ENCODE data around the gene PSMC5.

DNA sequence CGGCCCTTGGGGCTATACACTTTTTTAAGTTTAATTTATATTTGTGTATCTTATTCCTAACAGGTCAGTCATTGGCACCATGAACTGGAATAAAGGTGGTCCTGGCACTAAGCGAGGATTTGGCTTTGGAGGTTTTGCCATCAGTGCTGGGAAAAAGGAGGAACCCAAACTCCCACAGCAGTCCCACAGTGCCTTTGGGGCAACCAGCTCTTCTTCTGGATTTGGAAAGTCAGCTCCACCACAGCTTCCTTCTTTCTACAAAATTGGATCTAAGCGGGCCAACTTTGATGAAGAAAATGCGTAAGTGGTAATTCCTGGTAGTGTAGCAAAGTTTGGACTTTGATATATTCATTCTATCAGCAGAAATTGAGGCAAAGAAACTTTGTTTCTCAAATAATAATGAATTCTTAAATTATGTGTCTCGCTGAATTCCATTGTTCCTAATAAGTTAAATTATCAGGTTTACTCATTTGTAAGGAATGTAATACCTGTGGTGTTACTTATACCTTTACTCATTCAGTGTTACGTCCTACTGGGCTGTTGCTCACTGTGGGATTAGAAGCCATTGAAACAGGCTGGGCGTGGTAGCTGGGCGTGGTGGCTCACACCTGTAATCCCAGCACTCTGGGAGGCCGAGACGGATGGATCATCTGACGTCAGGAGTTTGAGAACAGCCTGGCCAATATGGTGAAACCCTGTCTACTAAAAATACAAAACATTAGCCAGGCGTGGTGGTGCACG lies 40.1 kb upstream of the PSMC5 start:
- TF ChIP-seq CTCF (optimal IDR thresholded peaks at IDR 0.05 in 1 of 3, IDR thresholded peaks at IDR 0.05 in 1 of 3, conservative IDR thresholded peaks at IDR 0.05 in 1 of 3; ENCODE audit: extremely low read depth in 1 of 3, insufficient read depth in 2 of 3, low read length in 3 of 3) (no peak), EZH2 (IDR thresholded peaks at IDR 0.05; ENCODE audit: low read length) (no peak)

Data from keratinocyte (primary cell).